Gastroesophageal sphincter (tissue), 4 donors: ENCODE data around the gene MSL1. TPM values are rescaled to one million over a fixed set of nuclear protein-coding genes. Genes with fewer than 3 reads are reported as not detected.

ENCODE experiments used
- ATAC-seq: fragments of 150-250 bp; one replicate; pipeline ENCODE4 v1.9.1; 2016; ENCODE audit warnings: mild to moderate bottlenecking, moderate library complexity
- H3K27ac ChIP-seq, 4 donors: fragments of 200-600 bp; sonication (generic) in 3 of 4; 1 replicate in 3 of 4; 2 replicates in 1 of 4; pipeline ENCODE4 v1.5.1; 2016 to 2019
- H3K27me3 ChIP-seq: fragments of 200-600 bp; sonication (generic); one replicate; pipeline ENCODE4 v1.5.1; 2019
- H3K36me3 ChIP-seq, 2 donors: fragments of 200-600 bp; sonication (generic); one replicate each; pipeline ENCODE4 v1.5.1; 2019; ENCODE audit warnings: control low read depth in 1 of 2
- H3K4me1 ChIP-seq, 3 donors: fragments of 200-600 bp; sonication (generic); 1 replicate in 2 of 3; 2 replicates in 1 of 3; pipeline ENCODE4 v1.5.1; 2016 to 2019; ENCODE audit warnings: control low read depth in 2 of 3
- H3K4me3 ChIP-seq, 2 donors: fragments of 200-600 bp; sonication (generic); one replicate each; pipeline ENCODE4 v1.5.1; 2019; ENCODE audit warnings: mild to moderate bottlenecking in 1 of 2, moderate library complexity in 1 of 2
- H3K9me3 ChIP-seq, 3 donors: fragments of 200-600 bp; sonication (generic); one replicate each; pipeline ENCODE4 v1.5.1; 2017 to 2019; ENCODE audit warnings: control low read depth in 2 of 3
- CTCF ChIP-seq, 4 experiments: fragments of 200-600 bp in 2 of 4; fragments of 450-650 bp in 2 of 4; sonication (generic) in 1 of 4; IDR thresholded peaks; one replicate each; pipeline ENCODE4 v1.5.1; 2017 to 2019; ENCODE audit warnings: antibody characterized with exemption in 4 of 4, mild to moderate bottlenecking in 2 of 4, moderate library complexity in 2 of 4
- EP300 ChIP-seq: sonication (generic); formaldehyde crosslinking; IDR thresholded peaks from one replicate; pipeline ENCODE4 v1.6.1; 2017; ENCODE audit warnings: antibody characterized with exemption, mild to moderate bottlenecking
- POLR2A ChIP-seq, 2 donors: fragments of 450-650 bp; IDR thresholded peaks; one replicate each; pipeline ENCODE4 v1.6.1; 2017; ENCODE audit warnings: antibody characterized with exemption in 2 of 2, mild to moderate bottlenecking in 2 of 2, moderate library complexity in 1 of 2
- POLR2AphosphoS5 ChIP-seq: sonication (generic); formaldehyde crosslinking; IDR thresholded peaks from one replicate; pipeline ENCODE4 v1.6.1; 2017; ENCODE audit warnings: antibody characterized with exemption
- WGBS, 2 donors: methylation state at CpG; one replicate each; pipeline ENCODE4 v1.1.5; 2018; ENCODE audit warnings: low coverage in 1 of 2; 5-methylcytosine and 5-hydroxymethylcytosine counted together
- total RNA-seq, 4 donors: library from RNA; depleted of rRNA; stranded (reverse); fragments of >200 nt; gene quantifications; one replicate each; pipeline ENCODE4 v1.1.0, GENCODE V29; 2016

Gene MSL1
- total RNA-seq, 4 donors from 2014 or later: 67.0 to 107 (median 88.1) TPM

DNA sequence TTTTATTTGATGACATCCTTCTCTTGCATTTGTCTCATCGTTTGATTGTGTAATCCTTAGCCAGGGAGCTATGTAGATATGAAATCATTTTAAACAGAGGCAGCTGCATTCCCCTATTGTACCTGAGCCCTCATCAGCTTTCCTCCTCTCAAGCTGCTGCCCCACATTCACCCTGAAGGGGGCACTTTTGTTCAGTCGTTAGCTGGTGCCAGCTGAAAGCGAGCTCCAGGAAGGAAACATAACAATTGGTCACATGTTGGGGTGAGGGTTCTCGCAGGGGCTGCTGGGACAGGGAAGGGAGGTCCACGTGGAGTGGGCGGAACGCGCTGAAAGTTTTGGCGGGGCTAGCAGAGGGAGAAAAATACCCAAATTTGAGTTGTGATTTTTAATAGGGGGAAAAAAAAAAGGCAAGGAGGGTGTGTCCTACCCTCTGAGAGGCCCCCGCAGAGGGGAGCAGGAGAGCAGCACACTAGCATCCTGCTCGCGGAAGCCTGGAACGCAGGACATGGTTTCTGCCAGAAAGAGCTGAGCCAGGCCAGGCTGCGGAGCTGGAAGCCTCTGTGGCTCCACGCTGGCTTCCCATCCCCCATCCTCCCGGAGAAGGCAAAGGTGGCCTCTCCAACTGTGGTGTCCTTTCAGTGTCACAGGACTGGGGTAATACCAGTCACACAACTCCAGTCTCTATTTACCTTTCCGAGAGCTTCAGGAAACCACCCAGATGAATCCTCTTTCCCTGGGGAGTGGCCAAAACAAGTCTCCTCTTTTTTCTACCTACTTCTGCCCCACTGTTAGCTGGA is 8.5 kb upstream of the MSL1 start:
- TF ChIP-seq CTCF (IDR thresholded peaks at IDR 0.05): peak in 2 of 4 experiments; percentile 95 to 96
- peak in 1 of 2 donors; percentile 7 for TF ChIP-seq POLR2A (IDR thresholded peaks at IDR 0.05)
- TF ChIP-seq POLR2AphosphoS5: peak; percentile 80
- TF ChIP-seq EP300: no peak
- Histone ChIP-seq H3K27me3 (no peaks in the 10 kb centered on the region), H3K36me3 (no peaks in the 10 kb centered on the region), H3K4me3 (peak overlapping the region; percentile 29 to 48), H3K27ac (peak overlapping the region; percentile 94 to 99 (median 97)), H3K9me3 (no peaks in the 10 kb centered on the region), H3K4me1 (peaks cover 26 to 69% (median 49%) of the 10 kb centered on the region in 3 donors)
- WGBS, 2 donors: 0% methylated on average over 12 of the region's 17 CpGs
- peak; percentile 69 for ATAC-seq

- Histone ChIP-seq H3K9me3 (no peaks in the 10 kb centered on the region), H3K27ac (peak overlapping the region; percentile 48 to 99 (median 96)), H3K27me3 (no peaks in the 10 kb centered on the region), H3K36me3 (no peaks in the 10 kb centered on the region), H3K4me3 (peak overlapping the region in 1 of 2 donors; percentile 48), H3K4me1 (peaks cover 23 to 63% (median 44%) of the 10 kb centered on the region in 3 donors)
- TF ChIP-seq EP300: no peak
- no peak for TF ChIP-seq POLR2AphosphoS5
- TF ChIP-seq CTCF (IDR thresholded peaks at IDR 0.05): no peak
- no peak for TF ChIP-seq POLR2A (IDR thresholded peaks at IDR 0.05)
- 0 to 21% methylated on average over 2 to 5 of the region's 5 CpGs for WGBS, 2 donors
- ATAC-seq: no peak
Measured at GRCh38 chr17:40113907-40114245, 7.9 kb upstream of the MSL1 start.

DNA sequence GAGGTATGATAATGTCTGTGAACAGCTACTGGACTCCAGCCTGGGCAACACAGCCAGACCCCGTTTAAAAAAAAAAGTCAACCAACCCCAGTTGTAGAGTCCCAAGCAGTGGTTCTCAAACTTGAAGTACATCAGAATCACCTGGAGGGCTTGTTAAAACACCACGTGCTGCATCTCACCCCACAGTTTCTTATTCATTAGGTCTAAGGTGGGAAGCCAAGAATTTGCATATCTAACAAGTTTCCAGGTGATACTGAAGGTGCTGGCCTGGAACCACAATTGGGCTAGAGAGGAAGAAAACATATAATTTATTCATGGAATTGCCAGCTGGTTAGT is 6.7 kb upstream of the MSL1 start:
- no peaks in the 10 kb centered on the region for H3K9me3 ChIP-seq
- no peak for TF ChIP-seq CTCF (IDR thresholded peaks at IDR 0.05)
- no peak for TF ChIP-seq EP300
- no peak for TF ChIP-seq POLR2A (IDR thresholded peaks at IDR 0.05)
- no peak for TF ChIP-seq POLR2AphosphoS5
- H3K27ac ChIP-seq: peak overlapping the region in 2 of 4 donors; percentile 98 to 99
- WGBS, 2 donors: 20 to 33% methylated on average over 1 of the region's 2 CpGs
- ATAC-seq: no peak
- H3K4me1 ChIP-seq: peaks cover 19 to 58% (median 33%) of the 10 kb centered on the region in 3 donors
- H3K4me3 ChIP-seq: no peak overlapping the region
- H3K36me3 ChIP-seq: no peaks in the 10 kb centered on the region
- H3K27me3 ChIP-seq: no peaks in the 10 kb centered on the region

- peaks cover 0 to 51% (median 8%) of the 10 kb centered on the region in 3 donors for H3K4me1 ChIP-seq
Measured at GRCh38 chr17:40122136-40122998, 596 bp downstream of the MSL1 start.

More at GRCh38 chr17:40122136-40122998, 596 bp downstream of the MSL1 start:
- H3K9me3 ChIP-seq: no peaks in the 10 kb centered on the region
- WGBS, 2 donors: 0% methylated on average over 1 of the region's 97 CpGs; no CpG with 5 or more reads in 1 of the 2 donors
- peak; percentile 62 for ATAC-seq
- no peak for TF ChIP-seq EP300
- TF ChIP-seq CTCF (IDR thresholded peaks at IDR 0.05): peak in 2 of 4 experiments; percentile 26 to 58
- peak in 1 of 2 donors; percentile 11 for TF ChIP-seq POLR2A (IDR thresholded peaks at IDR 0.05)
- TF ChIP-seq POLR2AphosphoS5: no peak
- H3K27ac ChIP-seq: peak overlapping the region; percentile 90 to 99 (median 96)
- peaks cover 0 to 21% of the 10 kb centered on the region in 2 donors for H3K36me3 ChIP-seq
- H3K27me3 ChIP-seq: no peaks in the 10 kb centered on the region
- H3K4me3 ChIP-seq: peak overlapping the region; percentile 87 to 88
